ENCODE data around the gene CREBZF.

CREBZF gene

GRCh38 chr11:85643191-85643614 is 21.7 kb downstream of the CREBZF start:
- Histone ChIP-seq H4K20me1 (ENCODE audit: insufficient read depth, low read length, poor library complexity, severe bottlenecking) (no peaks in the 10 kb centered on the region), H3K4me1 (ENCODE audit: insufficient read depth, low read length, poor library complexity, severe bottlenecking) (peaks cover 8% of the 10 kb centered on the region), H3F3A (ENCODE audit: low read depth) (no peaks in the 10 kb centered on the region), H3K36me3 (ENCODE audit: insufficient read depth, low read length) (no peaks in the 10 kb centered on the region), H3K27me3 (ENCODE audit: insufficient read depth, low read length, poor library complexity, severe bottlenecking) (peaks cover 36% of the 10 kb centered on the region), H3K9ac (ENCODE audit: low read depth, low read length, poor library complexity, severe bottlenecking) (no peak overlapping the region), H3K9me2 (replicated peaks; ENCODE audit: low read depth, low read length) (no peaks in the 10 kb centered on the region), H3K4me2 (ENCODE audit: low read depth, low read length, poor library complexity, severe bottlenecking) (no peak overlapping the region), H3K4me3 (ENCODE audit: low read length, poor library complexity, severe bottlenecking) (no peak overlapping the region), H2AFZ (ENCODE audit: low read length) (no peak overlapping the region), H3K9me3 (ENCODE audit: insufficient read depth, low read depth, low read length) (no peaks in the 10 kb centered on the region), H3K79me2 (ENCODE audit: insufficient read depth, low read length) (peaks cover 4% of the 10 kb centered on the region; the same call in 1 of the 2 replicates)
- no peak for TF ChIP-seq EZH2phosphoT487 (IDR thresholded peaks at IDR 0.05; ENCODE audit: borderline replicate concordance)
- no peak for TF ChIP-seq CTCF (conservative IDR thresholded peaks at IDR 0.05; ENCODE audit: low read length)

- H3K9ac ChIP-seq (ENCODE audit: low read depth, low read length, poor library complexity, severe bottlenecking): no peak overlapping the region
- H3K4me3 ChIP-seq (ENCODE audit: low read length, poor library complexity, severe bottlenecking): no peak overlapping the region
- H3K36me3 ChIP-seq (ENCODE audit: insufficient read depth, low read length): peaks cover 9% of the 10 kb centered on the region; the same call in 1 of the 2 replicates
- TF ChIP-seq EZH2phosphoT487 (IDR thresholded peaks at IDR 0.05; ENCODE audit: borderline replicate concordance) (no peak), CTCF (conservative IDR thresholded peaks at IDR 0.05; ENCODE audit: low read length) (no peak)
- H3K9me3 ChIP-seq (ENCODE audit: insufficient read depth, low read depth, low read length): no peaks in the 10 kb centered on the region
- no peak overlapping the region for H3K4me2 ChIP-seq (ENCODE audit: low read depth, low read length, poor library complexity, severe bottlenecking)
- H3K9me2 ChIP-seq (replicated peaks; ENCODE audit: low read depth, low read length): no peaks in the 10 kb centered on the region
- H3K27me3 ChIP-seq (ENCODE audit: insufficient read depth, low read length, poor library complexity, severe bottlenecking): no peaks in the 10 kb centered on the region
- H3K79me2 ChIP-seq (ENCODE audit: insufficient read depth, low read length): peaks cover 13% of the 10 kb centered on the region; the same call in 1 of the 2 replicates
- no peaks in the 10 kb centered on the region for H4K20me1 ChIP-seq (ENCODE audit: insufficient read depth, low read length, poor library complexity, severe bottlenecking)
- H2AFZ ChIP-seq (ENCODE audit: low read length): no peak overlapping the region
- H3K4me1 ChIP-seq (ENCODE audit: insufficient read depth, low read length, poor library complexity, severe bottlenecking): peaks cover 10% of the 10 kb centered on the region
- no peaks in the 10 kb centered on the region for H3F3A ChIP-seq (ENCODE audit: low read depth)
These were observed 30.2 kb downstream of the CREBZF start for GRCh38 chr11:85634747-85635146.

GRCh38 chr11:85628771-85629341 is 36.1 kb downstream of the CREBZF start:
- Histone ChIP-seq H3K36me3 (ENCODE audit: insufficient read depth, low read length) (no peaks in the 10 kb centered on the region), H3K4me2 (ENCODE audit: low read depth, low read length, poor library complexity, severe bottlenecking) (peak overlapping the region; percentile 85), H3K79me2 (ENCODE audit: insufficient read depth, low read length) (peaks cover 26% of the 10 kb centered on the region), H4K20me1 (ENCODE audit: insufficient read depth, low read length, poor library complexity, severe bottlenecking) (peaks cover 3% of the 10 kb centered on the region), H3K9me2 (replicated peaks; ENCODE audit: low read depth, low read length) (no peaks in the 10 kb centered on the region), H3K9ac (ENCODE audit: low read depth, low read length, poor library complexity, severe bottlenecking) (peak overlapping the region; percentile 85), H3K4me1 (ENCODE audit: insufficient read depth, low read length, poor library complexity, severe bottlenecking) (peaks cover 45% of the 10 kb centered on the region), H3K27me3 (ENCODE audit: insufficient read depth, low read length, poor library complexity, severe bottlenecking) (no peaks in the 10 kb centered on the region), H3K9me3 (ENCODE audit: insufficient read depth, low read depth, low read length) (no peaks in the 10 kb centered on the region), H2AFZ (ENCODE audit: low read length) (peak overlapping the region; percentile 96), H3F3A (ENCODE audit: low read depth) (no peaks in the 10 kb centered on the region), H3K4me3 (ENCODE audit: low read length, poor library complexity, severe bottlenecking) (peak overlapping the region; percentile 97)
- no peak for TF ChIP-seq CTCF (conservative IDR thresholded peaks at IDR 0.05; ENCODE audit: low read length)
- TF ChIP-seq EZH2phosphoT487 (IDR thresholded peaks at IDR 0.05; ENCODE audit: borderline replicate concordance): no peak

All from Loucy (cell line).